ELR (cell line): ENCODE results near the gene UBD.

Experiments
- DNase-seq: peaks from one replicate; pipeline ENCODE4 v3.0.0-alpha.2; 2015; ENCODE audit warnings: low read depth

Gene UBD

GRCh38 chr6:29559524-29560287 lies at the start of gene UBD:
TSS of gene UBD (minus strand) at chr6:29559732. CDS start at chr6:29559701, 31 bp downstream.
- DNase-seq = no peak

GRCh38 chr6:29608131-29608530 lies 48.6 kb upstream of the UBD start:
- DNase-seq = no peak

- no peak for DNase-seq
Observed at GRCh38 chr6:29603930-29604329, 44.4 kb upstream of the UBD start.

- DNase-seq = no peak
Observed at GRCh38 chr6:29603456-29603855, 43.9 kb upstream of the UBD start.

GRCh38 chr6:29602564-29603361 lies 43.2 kb upstream of the UBD start:
- DNase-seq = peak; percentile 53

- no peak for DNase-seq
Observed at GRCh38 chr6:29598172-29598747, 38.7 kb upstream of the UBD start.

- DNase-seq = no peak
Observed at GRCh38 chr6:29597184-29597583, 37.7 kb upstream of the UBD start.

GRCh38 chr6:29596381-29596900 lies 36.9 kb upstream of the UBD start:
- no peak for DNase-seq

GRCh38 chr6:29593199-29593855 lies 33.8 kb upstream of the UBD start:
- no peak for DNase-seq

GRCh38 chr6:29591677-29592076 lies 32.1 kb upstream of the UBD start:
- no peak for DNase-seq

GRCh38 chr6:29590218-29590808 lies 30.8 kb upstream of the UBD start:
- no peak for DNase-seq

- peak; percentile 60 for DNase-seq
Observed at GRCh38 chr6:29589423-29590048, 30.0 kb upstream of the UBD start.

- no peak for DNase-seq
Observed at GRCh38 chr6:29584821-29585220, 25.3 kb upstream of the UBD start, which contains the start of gene OR2H2. TSS of gene OR2H2 (plus strand) at chr6:29585121. CDS start at chr6:29587945, 2,824 bp downstream.

GRCh38 chr6:29577544-29577943 lies 18.0 kb upstream of the UBD start:
- DNase-seq = no peak

GRCh38 chr6:29576056-29576455 lies 16.5 kb upstream of the UBD start:
- DNase-seq = no peak

- no peak for DNase-seq
Observed at GRCh38 chr6:29567991-29568390, 8.5 kb upstream of the UBD start.

GRCh38 chr6:29567541-29567940 lies 8.0 kb upstream of the UBD start:
- no peak for DNase-seq

- DNase-seq = no peak
Observed at GRCh38 chr6:29566856-29567255, 7.3 kb upstream of the UBD start.

- no peak for DNase-seq
Observed at GRCh38 chr6:29564875-29565274, 5.3 kb upstream of the UBD start.

GRCh38 chr6:29563435-29563965 lies 4.0 kb upstream of the UBD start:
- DNase-seq = no peak

GRCh38 chr6:29561606-29562181 lies 2.2 kb upstream of the UBD start:
- DNase-seq = no peak
